GM19023 (cell line): ENCODE measurements around the gene CLEC4A.
"Not testable (repeated sequence)": the region's sequence is repeated elsewhere in the genome, so short reads cannot be mapped to it uniquely, and the experiment has no call there.

Experiments used
- ATAC-seq: cut with Tn5 transposase; IDR thresholded peaks from one replicate; pipeline ENCODE4 v1.9.1; 2021; ENCODE audit warnings: mild to moderate bottlenecking, moderate library complexity; ENCODE audit not compliant: unreplicated experiment

CLEC4A gene

DNA sequence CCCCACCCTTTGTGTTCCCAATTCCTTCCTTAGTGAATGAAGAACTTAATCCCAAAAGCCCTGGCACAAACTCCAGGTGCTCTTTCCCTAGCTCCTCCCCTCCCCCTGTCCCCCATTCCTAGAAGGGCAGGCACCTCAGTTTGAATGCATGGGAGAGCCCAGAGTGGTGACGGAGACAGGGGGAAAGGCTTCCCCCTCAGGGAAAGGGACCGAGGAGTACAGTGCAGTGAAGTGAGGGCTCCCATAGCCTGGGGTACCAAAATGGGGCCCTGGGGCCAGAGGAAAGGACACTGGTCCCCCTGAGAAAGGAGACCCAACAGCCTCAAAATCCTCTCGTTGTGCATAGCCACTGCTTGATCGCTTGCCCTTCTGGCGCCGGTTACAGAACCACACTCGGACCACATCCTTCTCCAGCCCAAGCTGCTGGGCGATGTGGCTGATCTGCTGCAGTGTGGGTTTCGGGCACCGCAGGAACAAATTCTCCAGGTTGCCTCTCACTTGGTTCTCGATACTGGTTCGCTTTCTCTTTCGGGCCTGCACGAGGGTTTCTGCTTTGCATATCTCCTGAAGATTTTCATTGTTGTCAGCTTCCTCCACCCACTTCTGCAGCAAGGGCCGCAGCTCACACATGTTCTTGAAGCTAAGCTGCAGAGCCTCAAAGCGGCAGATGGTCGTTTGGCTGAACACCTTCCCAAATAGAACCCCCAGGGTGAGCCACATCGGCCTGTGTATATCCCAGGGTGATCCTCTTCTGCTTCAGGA lies 10.4 kb downstream of the CLEC4A start:
- ATAC-seq, result not testable (repeated sequence)

- not testable (repeated sequence) for ATAC-seq
Measured at GRCh38 chr12:8134398-8134930, 11.0 kb downstream of the CLEC4A start.

DNA sequence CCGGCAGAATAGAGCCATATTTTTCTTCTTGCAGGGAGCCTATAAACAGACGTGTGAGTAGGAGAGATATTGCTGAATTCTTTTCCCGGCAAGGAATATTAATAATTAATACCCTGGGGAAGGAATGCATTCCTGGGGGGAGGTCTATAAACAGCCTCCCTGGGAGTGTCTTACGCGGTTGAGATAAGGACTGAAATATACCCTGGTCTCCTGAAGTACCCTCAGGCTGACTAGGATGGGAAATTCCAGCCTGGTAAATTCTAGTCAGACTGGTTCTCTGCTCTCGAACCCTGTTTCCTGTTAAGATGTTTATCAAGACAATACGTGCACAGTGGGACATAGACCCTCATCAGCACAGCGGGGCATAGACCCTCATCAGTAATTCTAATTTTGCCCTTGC lies 18.2 kb downstream of the CLEC4A start:
- not testable (repeated sequence) for ATAC-seq

DNA sequence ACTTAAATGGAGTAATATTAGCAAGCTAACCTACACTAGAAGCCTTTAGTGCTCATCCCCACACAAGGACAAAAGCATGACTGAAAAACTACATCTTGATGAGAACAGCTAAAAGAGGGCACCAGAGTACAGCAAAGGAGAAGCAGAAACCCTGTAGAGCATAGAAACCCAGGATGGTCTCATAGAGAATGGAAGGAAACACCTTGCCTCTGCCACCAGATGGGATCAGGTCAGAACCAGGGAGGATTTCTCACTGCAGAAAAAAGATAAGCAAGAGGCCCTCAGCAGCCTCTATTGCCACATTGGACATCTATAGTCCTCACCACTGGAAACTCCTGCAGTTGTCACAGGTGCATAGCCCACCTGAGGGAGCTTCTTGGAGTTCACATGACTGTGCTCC lies 19.8 kb downstream of the CLEC4A start:
- no peak for ATAC-seq

DNA sequence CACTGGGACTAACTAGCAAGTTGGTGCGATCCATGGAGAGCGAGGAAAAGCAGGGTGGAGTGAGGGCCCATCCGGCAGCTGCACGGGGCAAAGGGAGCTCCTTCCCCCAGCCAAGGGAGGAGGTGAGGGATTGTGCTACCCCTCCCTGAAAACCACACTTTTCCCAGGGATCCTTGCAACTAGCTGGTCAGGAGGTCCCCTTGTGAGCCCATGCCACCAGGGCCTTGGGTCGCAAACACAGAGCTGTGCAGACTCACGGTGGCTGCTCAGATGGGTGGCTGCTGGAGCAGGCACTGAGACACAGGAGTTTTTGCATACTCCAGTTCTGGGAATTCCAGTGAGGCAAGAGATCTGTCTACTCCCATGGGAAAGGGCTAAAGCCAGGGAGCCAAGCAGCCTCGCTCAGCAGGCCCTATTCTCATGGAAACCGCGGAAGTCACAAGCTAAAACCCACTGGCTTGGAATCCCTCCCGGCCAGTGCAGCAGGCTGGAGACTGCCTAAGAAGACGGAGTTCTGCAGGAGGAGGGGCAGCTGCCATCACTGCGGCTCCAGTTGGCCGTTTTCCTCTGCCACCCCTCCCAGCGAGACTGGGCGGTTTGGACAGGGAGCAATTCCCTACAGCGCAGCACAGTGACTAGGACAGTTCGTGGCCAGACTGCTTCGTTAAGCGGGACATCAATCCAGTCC lies 22.5 kb downstream of the CLEC4A start:
- ATAC-seq, result no peak

DNA sequence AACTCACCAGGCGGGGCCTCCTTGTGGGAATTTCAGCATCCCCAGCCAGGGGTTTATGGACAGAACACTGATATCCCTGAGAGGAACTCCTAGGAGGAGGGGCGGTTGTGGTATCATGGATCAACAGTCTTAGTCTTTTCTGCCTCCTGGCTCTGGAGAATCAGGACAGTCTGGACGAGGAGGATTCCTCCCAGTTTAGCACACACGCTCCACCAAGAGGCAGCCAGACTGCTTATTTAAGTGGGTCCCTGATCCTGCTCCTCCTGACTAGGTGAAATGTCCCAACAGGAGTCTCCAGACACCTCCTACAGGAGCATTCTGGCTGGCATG lies 23.0 kb downstream of the CLEC4A start:
- no peak for ATAC-seq

GRCh38 chr12:8154526-8154925 lies 31.1 kb downstream of the CLEC4A start:
- no peak for ATAC-seq

- ATAC-seq, result no peak
Measured at GRCh38 chr12:8156416-8156815, 33.0 kb downstream of the CLEC4A start.

DNA sequence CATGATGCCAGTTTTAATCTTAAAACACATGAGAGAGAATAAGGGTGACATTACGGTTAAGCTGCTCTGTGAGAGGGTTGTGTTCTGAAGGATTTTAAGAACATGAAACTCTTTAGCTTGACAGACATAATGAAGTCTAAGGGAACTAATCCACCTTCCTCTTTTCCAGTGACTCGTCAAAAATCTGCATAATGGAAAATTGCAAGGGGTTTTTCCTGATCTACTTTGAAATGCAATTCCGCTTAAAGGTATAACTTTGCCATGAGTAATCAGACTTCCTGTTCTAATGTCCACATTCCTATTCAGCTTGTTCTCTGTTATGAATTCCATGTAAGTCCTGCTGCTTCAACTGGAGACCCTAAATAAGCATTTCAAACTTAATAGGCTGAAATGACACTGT lies 33.4 kb downstream of the CLEC4A start, which contains the start of gene ZNF705A:
Gene ZNF705A (plus strand): TSS at position 171 of the 400 bp plus-strand sequence. CDS start 15,611 bp downstream, outside the sequence.
- no peak for ATAC-seq

DNA sequence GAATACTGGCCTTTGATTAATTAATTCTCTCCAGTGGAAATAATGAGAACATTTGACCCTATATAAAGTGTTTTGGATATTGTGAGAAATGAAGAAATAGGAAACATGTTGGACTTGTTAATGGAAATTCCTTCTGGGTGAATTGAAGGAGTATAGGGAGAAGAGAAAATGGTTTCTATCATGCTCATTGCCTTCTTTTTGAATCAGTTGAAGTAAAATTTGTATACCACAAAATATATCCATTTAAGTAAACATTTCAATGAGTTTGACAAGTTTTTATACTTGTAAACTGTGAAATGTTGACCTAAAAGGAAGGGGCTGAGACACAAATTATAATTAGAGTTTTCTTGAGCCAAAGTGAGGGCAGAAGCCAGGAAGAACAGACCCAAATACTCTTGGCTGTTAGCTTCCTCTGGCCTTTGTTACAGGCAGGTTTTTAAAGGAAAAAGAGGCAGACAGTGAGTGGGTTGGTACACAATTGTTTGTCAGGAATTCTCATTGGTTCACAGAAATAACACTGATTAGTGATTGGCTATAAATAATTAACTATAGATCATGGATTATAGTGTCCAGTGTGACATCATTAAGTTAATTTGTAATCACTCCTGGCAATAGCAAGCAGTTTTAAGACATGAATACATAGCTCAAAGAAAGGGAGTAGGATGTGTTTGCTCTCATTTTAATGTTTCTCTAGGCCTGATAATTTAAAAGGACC lies 34.2 kb downstream of the CLEC4A start:
- no peak for ATAC-seq

DNA sequence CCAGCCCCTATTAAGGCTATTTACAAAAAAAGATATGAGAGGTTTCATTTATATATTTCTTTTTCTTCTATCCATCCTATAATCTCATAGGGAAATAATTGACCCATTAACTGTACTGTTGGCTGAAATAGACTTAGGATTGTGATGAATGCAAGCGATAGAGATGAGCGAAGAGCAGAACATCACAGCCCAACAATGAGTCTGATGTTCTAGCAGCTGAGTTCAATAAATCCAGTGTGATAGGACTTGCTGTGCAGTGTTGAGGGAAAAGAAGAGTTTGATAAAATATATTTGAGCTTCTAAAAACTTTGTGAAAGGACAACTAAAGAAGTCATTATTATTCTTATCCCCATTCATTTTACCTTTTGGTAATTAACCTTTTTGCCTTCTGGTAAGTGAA lies 49.5 kb downstream of the CLEC4A start:
- ATAC-seq, result not testable (repeated sequence)

DNA sequence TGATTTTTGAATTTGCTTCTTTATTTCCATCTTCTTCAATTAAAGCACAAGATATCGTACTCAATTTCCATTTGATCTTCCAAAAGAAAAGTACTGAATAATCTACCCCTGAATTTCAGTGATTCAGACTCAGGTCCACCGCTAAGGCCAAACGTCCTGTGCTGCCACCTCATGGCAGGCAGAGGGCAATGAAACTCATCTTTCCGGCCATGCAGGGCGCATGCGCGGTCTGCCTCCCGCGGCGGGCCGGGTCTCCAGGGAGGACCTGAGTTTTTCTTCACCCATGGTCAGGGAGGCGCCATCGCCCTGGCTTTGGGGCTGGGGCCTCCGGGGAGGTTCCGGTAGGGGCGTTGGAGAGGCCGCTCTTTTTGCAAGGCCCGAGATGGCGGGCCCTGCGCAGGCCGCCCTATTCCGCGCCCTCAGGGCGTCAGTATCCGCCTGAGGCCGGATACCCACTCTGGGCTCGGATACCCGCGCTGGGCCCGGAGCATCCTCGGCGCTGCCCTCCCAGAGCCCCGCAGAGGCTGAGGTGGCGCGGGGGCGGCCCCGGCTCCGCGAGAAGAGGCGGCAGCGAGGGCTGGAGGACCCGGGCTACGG lies 56.7 kb downstream of the CLEC4A start:
- not testable (repeated sequence) for ATAC-seq

DNA sequence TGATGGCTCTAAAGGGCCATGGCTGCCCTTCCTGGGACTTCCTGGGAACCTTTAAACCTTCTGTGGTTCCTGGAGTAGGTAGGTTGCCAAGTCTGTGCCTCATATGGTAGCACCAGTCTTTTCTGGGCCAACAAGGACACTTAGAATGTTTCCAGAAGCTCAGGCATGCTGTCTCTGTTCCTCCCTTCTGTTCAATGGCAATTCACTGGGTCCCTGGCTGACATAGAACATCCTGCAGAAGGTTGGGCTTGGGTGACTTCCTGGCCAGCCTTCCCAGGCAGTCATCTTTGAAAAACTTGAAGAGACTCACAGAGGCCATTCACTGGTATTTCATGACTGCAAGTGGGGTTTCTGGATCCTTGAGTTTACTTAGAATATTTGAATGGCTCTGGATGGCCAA lies 57.9 kb downstream of the CLEC4A start:
- ATAC-seq, result not testable (repeated sequence)

DNA sequence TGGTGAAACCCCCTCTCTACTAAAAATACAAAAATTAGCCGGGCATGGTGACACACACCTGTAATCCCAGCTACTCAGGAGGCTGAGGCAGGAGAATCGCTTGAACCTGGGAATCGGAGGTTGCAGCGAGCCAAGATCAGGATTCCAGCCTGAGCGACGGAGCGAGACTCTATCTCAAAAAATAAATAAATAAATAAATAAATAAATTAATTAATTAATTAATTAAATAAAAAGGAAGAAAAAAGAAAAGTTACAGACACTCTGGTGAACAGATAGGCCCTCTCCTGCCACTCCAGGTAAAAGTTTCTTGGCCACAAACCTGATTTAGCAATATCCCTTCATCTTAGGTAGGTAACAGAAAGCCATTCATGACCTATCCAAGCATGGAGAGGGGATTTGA lies 59.5 kb downstream of the CLEC4A start:
- not testable (repeated sequence) for ATAC-seq

- not testable (repeated sequence) for ATAC-seq
Measured at GRCh38 chr12:8183346-8183745, 59.9 kb downstream of the CLEC4A start.

GRCh38 chr12:8184206-8184605 lies 60.8 kb downstream of the CLEC4A start:
- not testable (repeated sequence) for ATAC-seq

- ATAC-seq, result not testable (repeated sequence)
Measured at GRCh38 chr12:8188088-8188487, 64.7 kb downstream of the CLEC4A start.
